Activated CD4-positive, alpha-beta memory T cell treated with anti-CD3 and anti-CD28 coated beads, Interleukin-2, amount 10 ng/mL, durations not matched to agents 7 days and 5 days (primary cell): ENCODE measurements around the gene PIP. TPM values are rescaled to one million over a fixed set of nuclear protein-coding genes. Genes with fewer than 3 reads are reported as not detected.

Experiments used
- CTCF ChIA-PET: fragments of 350-600 bp; sonication (Branson Sonifier 250); formaldehyde crosslinking; loops from one replicate; lab custom pipeline; 2021; ENCODE audit warnings: antibody characterized with exemption, inconsistent platforms; lab: Charles Lee
- POLR2A ChIA-PET: fragments of 350-600 bp; sonication (Branson Sonifier 250); formaldehyde crosslinking; loops from one replicate; lab custom pipeline; 2021; ENCODE audit warnings: antibody characterized with exemption; lab: Charles Lee
- DNase-seq: peaks from one replicate; pipeline ENCODE4 v3.0.0-alpha.2; 2020
- H3K27ac Mint-ChIP-seq: one replicate; pipeline ENCODE4 v1.8.0; 2021; ENCODE audit warnings: mild to moderate bottlenecking, mixed read lengths
- H3K27me3 Mint-ChIP-seq: one replicate; pipeline ENCODE4 v1.8.0; 2021; ENCODE audit warnings: mixed read lengths
- H3K36me3 Mint-ChIP-seq: one replicate; pipeline ENCODE4 v1.8.0; 2021; ENCODE audit warnings: low read depth, mixed read lengths
- H3K4me1 Mint-ChIP-seq: one replicate; pipeline ENCODE4 v1.8.0; 2021; ENCODE audit warnings: mixed read lengths
- H3K4me3 Mint-ChIP-seq: one replicate; pipeline ENCODE4 v1.8.0; 2021; ENCODE audit warnings: mild to moderate bottlenecking, mixed read lengths
- H3K9me3 Mint-ChIP-seq: one replicate; pipeline ENCODE4 v1.8.0; 2021; ENCODE audit warnings: mixed read lengths
- total RNA-seq, 2 experiments: library from RNA; stranded (reverse); gene quantifications; one replicate each; pipeline ENCODE4 v1.2.3, GENCODE V29; 2021

The PIP gene
- total RNA-seq, 2 experiments from 2014 or later = not detected

GRCh38 chr7:143188994-143189393 is 57.1 kb downstream of the PIP start:
- POLR2A ChIA-PET = no interaction called here
- H3K36me3 Mint-ChIP-seq = no peaks in the 10 kb centered on the region
- H3K27ac Mint-ChIP-seq = no peak overlapping the region
- CTCF ChIA-PET = interaction anchor here (0.8 kb wide), 1 partner anchor 26 kb away, joined by 3 read pairs; no protein-coding TSS in a partner anchor
- H3K4me1 Mint-ChIP-seq = no peaks in the 10 kb centered on the region
- no peak overlapping the region for H3K4me3 Mint-ChIP-seq
- no peak for DNase-seq
- H3K27me3 Mint-ChIP-seq = peaks cover 12% of the 10 kb centered on the region
- H3K9me3 Mint-ChIP-seq = no peaks in the 10 kb centered on the region

Other genes starting within 250 kb of the PIP start
- gene TRPV6, start 246.3 kb upstream of the PIP start, total RNA-seq = not detected
- gene TRPV5, start 198.3 kb upstream of the PIP start, total RNA-seq = not detected
- gene LLCFC1, start 192.6 kb upstream of the PIP start, total RNA-seq = not detected
- 1 to 10 TPM in 1 of 2 experiments, under 1 TPM in 1; 0.30 to 1.1 TPM for gene KEL, start 169.7 kb upstream of the PIP start, total RNA-seq
- not detected for gene OR9A2, start 104.9 kb upstream of the PIP start, total RNA-seq
- not detected for gene OR6V1, start 79.7 kb upstream of the PIP start, total RNA-seq
- gene TAS2R39, start 51.3 kb downstream of the PIP start, total RNA-seq = not detected
- gene TAS2R40, start 90.0 kb downstream of the PIP start, total RNA-seq = not detected
- gene GSTK1, start 131.4 kb downstream of the PIP start, total RNA-seq = 100 to 1,000 TPM; 502 to 518 TPM
- under 1 TPM; 0.48 to 0.73 TPM for gene TMEM139, start 152.9 kb downstream of the PIP start, total RNA-seq
- 100 to 1,000 TPM; 117 to 122 TPM for gene CASP2, start 156.3 kb downstream of the PIP start, total RNA-seq
- under 1 TPM in 1 of 2 experiments, not detected in 1; 0.10 TPM for gene CLCN1, start 184.0 kb downstream of the PIP start, total RNA-seq
- 1 to 10 TPM; 1.2 TPM for gene FAM131B, start 230.6 kb downstream of the PIP start, total RNA-seq
- 100 to 1,000 TPM; 235 to 249 TPM for gene ZYX, start 249.3 kb downstream of the PIP start, total RNA-seq